DMS153 treated with DMSO at 0.1 percent for 48 hours (cell line): ENCODE measurements around the gene AJAP1.

Source experiments
- DNase-seq: peaks from one replicate; lab custom pipeline; 2025; ENCODE audit not compliant: unreplicated experiment; lab: John Stamatoyannopoulos, UW

AJAP1 gene

GRCh38 chr1:4801192-4801924, 146.9 kb downstream of the AJAP1 start:
- no peak for DNase-seq

- no peak for DNase-seq
These were observed 147.6 kb downstream of the AJAP1 start for GRCh38 chr1:4802024-4802423.

GRCh38 chr1:4803335-4803734, 148.9 kb downstream of the AJAP1 start:
- DNase-seq: no peak

- DNase-seq: no peak
These were observed 151.6 kb downstream of the AJAP1 start for GRCh38 chr1:4805987-4806386.

- no peak for DNase-seq
These were observed 166.1 kb downstream of the AJAP1 start for GRCh38 chr1:4820543-4820942.

GRCh38 chr1:4825800-4826450, 171.5 kb downstream of the AJAP1 start:
- peak; percentile 3 for DNase-seq

- DNase-seq: no peak
These were observed 176.3 kb downstream of the AJAP1 start for GRCh38 chr1:4830707-4831106.

- DNase-seq: no peak
These were observed 182.2 kb downstream of the AJAP1 start for GRCh38 chr1:4836574-4836973.

- no peak for DNase-seq
These were observed 182.7 kb downstream of the AJAP1 start for GRCh38 chr1:4837031-4837600.

- DNase-seq: no peak
These were observed 183.3 kb downstream of the AJAP1 start for GRCh38 chr1:4837752-4838151.

GRCh38 chr1:4838231-4838630, 183.8 kb downstream of the AJAP1 start:
- DNase-seq: no peak
